Adipose tissue (tissue), 3 donors: ENCODE results near the gene PCK2. TPM values are rescaled to one million over a fixed set of nuclear protein-coding genes. Genes with fewer than 3 reads are reported as not detected.

ENCODE experiments used
- polyA plus RNA-seq, 3 donors: library from polyadenylated mRNA; stranded (reverse); fragments of 200-250 nt; gene quantifications; one replicate each; pipeline ENCODE4 v1.2.3, GENCODE V29; 2013
- donor health status: healthy with polysubstance abuse.
- donor health status: Bipolar disorder and iron deficiency.
- donor health status: healthy.

The PCK2 gene
- polyA plus RNA-seq, 3 donors = 22.0 to 75.5 (median 29.5) TPM

Other genes starting within 250 kb of the PCK2 start
- gene DHRS4, start 140.5 kb upstream of the PCK2 start, polyA plus RNA-seq = 10 to 100 TPM; 30.6 to 56.1 (median 55.8) TPM
- 10 to 100 TPM; 21.3 to 51.4 (median 26.8) TPM for gene DHRS4L2, start 105.4 kb upstream of the PCK2 start, polyA plus RNA-seq
- under 1 TPM; 0.10 to 0.56 (median 0.52) TPM for gene CARMIL3, start 42.3 kb upstream of the PCK2 start, polyA plus RNA-seq
- gene CPNE6, start 22.7 kb upstream of the PCK2 start, polyA plus RNA-seq = under 1 TPM in 1 of 3 donors, not detected in 2; 0.01 TPM
- gene DCAF11, start 20.5 kb downstream of the PCK2 start, polyA plus RNA-seq = 10 to 100 TPM; 27.7 to 65.1 (median 35.6) TPM
- gene NRL, start 20.6 kb downstream of the PCK2 start, polyA plus RNA-seq = 1 to 10 TPM; 1.5 to 1.7 (median 1.6) TPM
- gene FITM1, start 36.3 kb downstream of the PCK2 start, polyA plus RNA-seq = 1 to 10 TPM in 1 of 3 donors, under 1 TPM in 1, not detected in 1; 0.61 to 4.6 TPM
- 100 to 1,000 TPM in 2 of 3 donors, 10 to 100 TPM in 1; 98.0 to 228 (median 151) TPM for gene PSME1, start 41.9 kb downstream of the PCK2 start, polyA plus RNA-seq
- gene EMC9, start 47.3 kb downstream of the PCK2 start, polyA plus RNA-seq = 10 to 100 TPM; 16.3 to 17.3 (median 17.2) TPM
- 100 to 1,000 TPM in 2 of 3 donors, 10 to 100 TPM in 1; 73.7 to 193 (median 107) TPM for gene PSME2, start 52.3 kb downstream of the PCK2 start, polyA plus RNA-seq
- 10 to 100 TPM; 36.9 to 49.6 (median 39.3) TPM for gene RNF31, start 53.2 kb downstream of the PCK2 start, polyA plus RNA-seq
- 10 to 100 TPM; 36.3 to 79.1 (median 42.5) TPM for gene IRF9, start 67.0 kb downstream of the PCK2 start, polyA plus RNA-seq
- gene REC8, start 77.8 kb downstream of the PCK2 start, polyA plus RNA-seq = 10 to 100 TPM in 1 of 3 donors, 1 to 10 TPM in 2; 3.9 to 19.8 (median 9.4) TPM
- 10 to 100 TPM; 11.7 to 36.1 (median 26.7) TPM for gene IPO4, start 94.5 kb downstream of the PCK2 start, polyA plus RNA-seq
- gene TM9SF1, start 101.1 kb downstream of the PCK2 start, polyA plus RNA-seq = 10 to 100 TPM; 13.6 to 44.0 (median 37.7) TPM
- gene TSSK4, start 111.4 kb downstream of the PCK2 start, polyA plus RNA-seq = under 1 TPM in 2 of 3 donors, not detected in 1; 0.05 to 0.06 TPM
- gene CHMP4A, start 119.2 kb downstream of the PCK2 start, polyA plus RNA-seq = 100 to 1,000 TPM in 1 of 3 donors, 10 to 100 TPM in 2; 59.6 to 108 (median 85.4) TPM
- gene MDP1, start 121.8 kb downstream of the PCK2 start, polyA plus RNA-seq = 10 to 100 TPM; 17.7 to 47.6 (median 21.9) TPM
- 100 to 1,000 TPM in 2 of 3 donors, 10 to 100 TPM in 1; 82.9 to 296 (median 245) TPM for gene NEDD8, start 138.1 kb downstream of the PCK2 start, polyA plus RNA-seq
- 10 to 100 TPM; 37.3 to 52.7 (median 52.0) TPM for gene GMPR2, start 138.6 kb downstream of the PCK2 start, polyA plus RNA-seq
- gene TINF2, start 148.3 kb downstream of the PCK2 start, polyA plus RNA-seq = 10 to 100 TPM; 35.3 to 58.9 (median 49.3) TPM
- 1 to 10 TPM; 2.5 to 4.6 (median 3.3) TPM for gene TGM1, start 168.9 kb downstream of the PCK2 start, polyA plus RNA-seq
- 10 to 100 TPM; 20.7 to 27.0 (median 23.0) TPM for gene RABGGTA, start 177.3 kb downstream of the PCK2 start, polyA plus RNA-seq
- gene DHRS1, start 205.5 kb downstream of the PCK2 start, polyA plus RNA-seq = 10 to 100 TPM; 11.3 to 26.4 (median 14.8) TPM
- gene NOP9, start 205.5 kb downstream of the PCK2 start, polyA plus RNA-seq = 10 to 100 TPM in 2 of 3 donors, 1 to 10 TPM in 1; 6.8 to 11.6 (median 11.0) TPM
- gene CIDEB, start 213.7 kb downstream of the PCK2 start, polyA plus RNA-seq = 10 to 100 TPM; 10.3 to 18.0 (median 10.6) TPM
- 1 to 10 TPM in 2 of 3 donors, under 1 TPM in 1; 0.79 to 5.9 (median 2.6) TPM for gene LTB4R2, start 215.8 kb downstream of the PCK2 start, polyA plus RNA-seq
- gene LTB4R, start 217.2 kb downstream of the PCK2 start, polyA plus RNA-seq = 10 to 100 TPM in 1 of 3 donors, 1 to 10 TPM in 2; 5.1 to 13.3 (median 6.2) TPM
- gene ADCY4, start 240.8 kb downstream of the PCK2 start, polyA plus RNA-seq = 100 to 1,000 TPM in 1 of 3 donors, 10 to 100 TPM in 1, 1 to 10 TPM in 1; 8.7 to 107 (median 56.4) TPM
- gene RIPK3, start 245.7 kb downstream of the PCK2 start, polyA plus RNA-seq = 10 to 100 TPM in 1 of 3 donors, 1 to 10 TPM in 2; 7.2 to 15.0 (median 8.4) TPM